GM21360 (cell line): ENCODE measurements around the gene MED23.
A peak's percentile ranks its signal among the peaks of the same experiment; 100 is the strongest.
"Not testable (repeated sequence)": the region's sequence is repeated elsewhere in the genome, so short reads cannot be mapped to it uniquely, and the experiment has no call there.

Source experiments
- ATAC-seq: cut with Tn5 transposase; IDR thresholded peaks from one replicate; pipeline ENCODE4 v1.9.1; 2021; ENCODE audit warnings: mild to moderate bottlenecking, moderate library complexity; ENCODE audit not compliant: unreplicated experiment

MED23 gene

GRCh38 chr6:131581523-131581922 is 46.5 kb downstream of the MED23 start:
- ATAC-seq: no peak

GRCh38 chr6:131575834-131576478 is 52.1 kb downstream of the MED23 start:
- no peak for ATAC-seq

GRCh38 chr6:131574686-131575085 is 53.4 kb downstream of the MED23 start:
- ATAC-seq: no peak

DNA sequence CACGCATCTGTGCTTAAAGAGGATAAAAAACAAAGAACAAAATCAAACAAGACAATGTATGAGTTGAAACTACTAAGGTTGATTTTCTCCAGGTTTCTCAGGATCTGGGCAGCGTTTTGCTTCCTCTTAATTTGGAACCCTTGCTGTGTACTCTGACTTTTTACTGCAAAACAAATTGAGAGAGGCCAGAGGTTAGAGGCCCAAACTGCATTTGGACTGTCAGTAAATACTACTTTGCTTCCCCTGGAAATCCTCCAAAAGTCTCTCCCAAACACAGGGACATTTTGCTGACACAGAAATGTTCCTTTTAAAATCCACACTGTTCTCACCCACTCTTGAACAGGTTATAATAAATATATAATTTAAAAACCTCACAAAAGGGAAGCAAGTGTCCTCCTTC is 53.9 kb downstream of the MED23 start:
- ATAC-seq: no peak

- ATAC-seq: no peak
Measured at GRCh38 chr6:131572686-131573415, 55.2 kb downstream of the MED23 start, which contains the start of gene ARG1. TSS of gene ARG1 (plus strand) at chr6:131573226. CDS start at chr6:131573283, 57 bp downstream.

DNA sequence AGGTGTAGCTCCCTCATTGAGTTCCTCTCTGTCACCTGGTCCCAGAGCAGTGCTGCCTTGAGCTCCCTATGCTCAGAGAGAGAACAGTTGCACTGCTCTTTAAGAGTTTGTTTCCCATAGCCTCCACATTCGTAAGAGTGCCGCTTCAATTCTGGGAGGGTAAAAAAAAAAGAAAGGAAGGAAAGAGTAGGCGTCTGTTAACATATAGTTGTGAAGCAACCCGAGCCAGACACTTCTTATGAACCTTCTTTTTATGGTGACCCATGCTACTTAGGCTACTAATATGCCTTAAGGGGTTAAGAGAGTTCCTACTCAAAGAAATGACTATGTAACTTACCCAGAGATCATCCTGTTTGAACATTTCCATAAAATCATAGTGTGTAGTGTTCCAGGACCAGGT is 59.3 kb downstream of the MED23 start:
- no peak for ATAC-seq

- no peak for ATAC-seq
Measured at GRCh38 chr6:131565056-131565455, 63.0 kb downstream of the MED23 start.

DNA sequence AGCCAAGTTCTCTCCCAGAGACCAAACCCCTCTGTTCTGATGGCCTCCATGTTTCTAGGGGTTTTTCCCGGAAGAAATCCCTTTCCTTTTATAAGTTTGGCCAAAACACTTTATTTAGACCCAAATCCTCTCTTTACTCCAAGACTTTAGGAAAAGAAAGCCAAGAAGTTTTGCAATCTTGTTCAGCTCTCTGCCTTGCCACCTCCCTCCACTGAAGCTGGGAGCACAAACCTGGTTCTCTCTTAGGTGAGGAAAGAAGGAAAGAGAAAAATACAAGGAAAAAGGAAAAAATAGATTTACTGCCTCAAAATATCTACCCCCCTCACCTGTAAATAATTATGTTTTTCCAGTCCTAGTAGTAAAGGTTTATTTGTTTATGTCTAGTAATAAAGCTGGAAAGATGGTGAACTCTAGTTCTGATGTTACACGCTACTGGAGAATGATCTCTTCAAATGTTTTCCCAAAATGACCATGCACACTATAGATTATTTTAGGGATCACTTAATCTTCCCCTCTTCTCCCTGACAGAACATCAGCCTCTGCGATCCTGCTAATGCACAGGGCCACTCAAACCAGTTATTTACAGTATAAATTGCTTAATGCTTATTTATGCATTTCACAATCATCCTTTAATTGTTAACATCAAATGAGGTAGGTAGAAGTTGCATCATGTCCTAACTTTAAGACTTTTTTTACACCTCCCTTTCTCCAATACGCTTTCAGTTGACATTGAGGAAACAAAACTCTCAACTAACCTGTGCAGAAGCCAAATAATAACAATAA is 65.9 kb downstream of the MED23 start:
- no peak for ATAC-seq

DNA sequence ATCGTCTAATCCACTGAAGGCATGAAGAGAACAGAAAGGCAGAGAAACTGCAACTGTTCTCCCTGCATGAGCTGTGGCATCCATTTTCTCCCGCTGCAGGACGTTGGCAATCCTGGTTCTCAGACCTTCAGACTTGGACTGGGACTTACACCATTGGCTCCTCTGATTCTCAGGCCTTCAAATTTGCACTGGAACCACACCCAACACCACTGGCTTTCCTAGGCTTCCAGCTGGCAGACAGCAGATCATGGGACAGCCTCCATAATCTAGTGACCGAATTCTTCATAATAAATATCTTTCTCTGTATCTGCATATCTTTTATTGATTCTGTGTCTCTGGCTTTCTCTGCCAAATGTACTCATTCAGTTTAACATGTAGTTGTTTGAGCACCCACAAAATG is 69.1 kb downstream of the MED23 start:
- no peak for ATAC-seq

DNA sequence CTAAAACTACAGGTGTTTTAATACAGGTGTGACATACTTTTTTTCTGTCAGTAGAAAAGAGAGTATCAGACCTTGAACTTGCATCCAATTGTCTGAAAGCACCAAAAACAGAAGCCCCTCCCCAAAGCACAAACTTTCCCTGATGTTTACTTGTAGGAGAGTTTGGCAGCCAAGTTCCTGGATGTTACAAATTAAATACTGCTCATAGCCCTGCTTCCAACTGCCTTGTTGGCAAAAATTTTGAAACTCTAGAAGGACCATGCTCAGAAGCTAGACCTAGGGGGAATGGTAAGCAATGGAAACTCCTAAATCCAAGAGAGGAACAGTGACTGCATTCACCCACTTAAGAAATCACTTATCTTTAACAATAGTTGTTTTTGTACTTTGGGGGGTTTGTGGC is 72.0 kb downstream of the MED23 start:
- no peak for ATAC-seq

- ATAC-seq: no peak
Measured at GRCh38 chr6:131552572-131552971, 75.5 kb downstream of the MED23 start.

DNA sequence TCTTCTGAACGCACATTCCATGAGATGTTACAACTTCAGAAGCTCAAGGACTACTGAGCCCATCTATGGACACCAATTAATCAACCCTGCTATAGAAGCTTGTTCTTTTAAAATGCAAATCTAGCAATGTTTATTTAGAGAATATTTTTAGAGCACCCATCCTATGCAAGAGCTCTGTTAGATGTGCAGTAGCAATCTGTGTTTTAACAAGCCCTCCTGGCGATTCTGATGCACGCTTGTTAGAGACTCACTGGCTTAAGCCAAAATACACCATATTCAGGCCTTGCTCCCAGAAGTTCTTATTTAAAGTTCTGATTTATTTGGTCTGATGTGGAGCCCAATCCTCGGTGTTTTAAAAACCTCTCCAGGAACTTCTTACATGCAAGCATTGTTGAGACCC is 76.1 kb downstream of the MED23 start:
- ATAC-seq: no peak

- no peak for ATAC-seq
Measured at GRCh38 chr6:131549811-131550210, 78.2 kb downstream of the MED23 start.

DNA sequence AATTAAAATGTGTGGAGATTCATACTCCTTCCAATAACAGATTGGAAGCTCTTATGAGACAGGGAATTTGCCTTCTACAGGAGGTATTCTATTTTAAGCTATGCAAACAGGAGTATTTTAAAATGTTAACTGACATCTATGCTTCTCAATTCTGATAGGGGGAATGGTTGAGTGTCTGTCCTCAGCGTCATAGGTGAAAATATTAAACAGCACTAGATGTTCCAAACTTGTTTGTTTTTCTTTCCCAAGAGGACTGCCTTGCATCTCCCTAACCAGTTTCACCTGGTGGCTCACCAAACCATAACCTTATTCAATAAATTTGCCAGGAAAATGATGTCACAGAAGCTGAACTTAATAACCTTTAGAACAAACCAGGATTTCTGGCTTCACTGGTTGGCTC is 79.6 kb downstream of the MED23 start:
- ATAC-seq: no peak

- no peak for ATAC-seq
Measured at GRCh38 chr6:131547488-131547887, 80.6 kb downstream of the MED23 start.

GRCh38 chr6:131545317-131545716 is 82.7 kb downstream of the MED23 start:
- no peak for ATAC-seq

- not testable (repeated sequence) for ATAC-seq
Measured at GRCh38 chr6:131538615-131539014, 89.4 kb downstream of the MED23 start.

DNA sequence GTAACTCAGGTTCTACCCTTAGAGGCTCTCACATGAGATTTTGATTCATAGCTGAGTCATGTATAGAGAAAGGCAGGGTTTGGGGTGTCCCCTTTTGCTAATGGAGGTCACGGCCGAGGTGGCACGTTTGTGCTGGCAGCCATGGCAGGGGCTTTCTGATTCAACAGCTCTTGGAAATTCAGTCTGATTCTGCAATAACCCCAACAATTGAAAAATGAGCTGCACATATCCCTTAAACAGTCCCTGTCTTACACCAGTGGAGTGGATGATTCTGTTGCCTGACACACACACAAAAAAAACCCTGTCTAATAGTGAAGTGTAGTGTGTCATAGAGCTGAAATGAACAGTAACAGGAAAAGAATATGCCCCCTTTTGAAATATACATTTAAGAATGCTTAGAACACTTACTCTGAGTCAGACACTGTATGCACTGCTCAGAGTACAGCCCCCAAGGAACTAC is 95.4 kb downstream of the MED23 start:
- peak; percentile 95 for ATAC-seq

- not testable (repeated sequence) for ATAC-seq
Measured at GRCh38 chr6:131531681-131532080, 96.4 kb downstream of the MED23 start.

GRCh38 chr6:131530936-131531335 is 97.1 kb downstream of the MED23 start:
- ATAC-seq: not testable (repeated sequence)

- no peak for ATAC-seq
Measured at GRCh38 chr6:131524695-131525336, 103.2 kb downstream of the MED23 start.
